ENCODE results near the gene GPC6.

DNA sequence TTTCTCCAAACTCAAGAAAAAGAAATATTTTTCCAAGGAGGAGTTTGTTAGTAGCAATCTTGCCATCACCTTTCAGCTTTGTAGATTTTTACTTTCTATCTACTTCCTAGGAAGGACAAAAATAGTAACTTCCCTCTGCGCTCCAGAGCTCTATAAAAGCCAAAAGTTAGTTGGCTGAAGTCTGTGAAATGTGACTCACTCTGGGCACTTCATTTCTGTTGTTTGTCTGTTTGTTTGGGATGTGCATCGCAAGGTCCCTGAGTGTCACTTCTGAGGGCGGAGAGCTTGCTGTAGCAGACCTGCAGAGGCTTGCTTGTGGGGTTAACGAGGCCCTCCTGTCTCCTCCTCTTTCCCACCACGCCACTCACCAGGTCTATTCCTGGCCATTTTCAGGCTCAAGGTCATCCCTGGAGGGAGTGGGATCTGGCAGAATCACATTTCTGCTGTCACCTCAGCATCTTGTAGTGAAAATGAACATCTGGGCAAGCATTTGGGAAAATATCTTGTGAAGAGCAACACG is 307.6 kb downstream of the GPC6 start:
- no peak for TF ChIP-seq CTCF (conservative IDR thresholded peaks at IDR 0.05; ENCODE audit: low read length)
- no peak for TF ChIP-seq EZH2phosphoT487 (IDR thresholded peaks at IDR 0.05; ENCODE audit: borderline replicate concordance)
